CD4-positive, alpha-beta T cell treated with Interleukin-2 at 100 ng/mL for 4 hours (primary cell): Measurements from ENCODE around the gene CYP19A1.
"Not testable (repeated sequence)": the region's sequence is repeated elsewhere in the genome, so short reads cannot be mapped to it uniquely, and the experiment has no call there.

Experiments
- DNase-seq: peaks from one replicate; pipeline ENCODE4 v3.0.0-alpha.2; 2020; ENCODE audit warnings: low spot score

Gene CYP19A1

GRCh38 chr15:51261113-51261512 lies 77.3 kb downstream of the CYP19A1 start:
- DNase-seq, result not testable (repeated sequence)

- DNase-seq, result no peak
Measured at GRCh38 chr15:51260202-51260601, 78.2 kb downstream of the CYP19A1 start.

GRCh38 chr15:51255533-51255932 lies 82.9 kb downstream of the CYP19A1 start:
- no peak for DNase-seq

- DNase-seq, result no peak
Measured at GRCh38 chr15:51253366-51253765, 85.0 kb downstream of the CYP19A1 start.

GRCh38 chr15:51252671-51253070 lies 85.7 kb downstream of the CYP19A1 start:
- DNase-seq, result no peak

GRCh38 chr15:51251556-51251955 lies 86.8 kb downstream of the CYP19A1 start:
- DNase-seq, result no peak

- no peak for DNase-seq
Measured at GRCh38 chr15:51250217-51251011, 88.0 kb downstream of the CYP19A1 start.

GRCh38 chr15:51245628-51246027 lies 92.8 kb downstream of the CYP19A1 start:
- no peak for DNase-seq

GRCh38 chr15:51244423-51244869 lies 94.0 kb downstream of the CYP19A1 start:
- no peak for DNase-seq

- DNase-seq, result no peak
Measured at GRCh38 chr15:51243774-51244173, 94.6 kb downstream of the CYP19A1 start.

- no peak for DNase-seq
Measured at GRCh38 chr15:51240066-51240465, 98.3 kb downstream of the CYP19A1 start.

- DNase-seq, result no peak
Measured at GRCh38 chr15:51237816-51238215, 100.6 kb downstream of the CYP19A1 start.

GRCh38 chr15:51234176-51234927 lies 104.0 kb downstream of the CYP19A1 start:
- no peak for DNase-seq

GRCh38 chr15:51232581-51232980 lies 105.8 kb downstream of the CYP19A1 start:
- no peak for DNase-seq

GRCh38 chr15:51229907-51230330 lies 108.5 kb downstream of the CYP19A1 start:
- DNase-seq, result no peak

GRCh38 chr15:51227940-51228732 lies 110.3 kb downstream of the CYP19A1 start:
- peak; percentile 1 for DNase-seq

- DNase-seq, result no peak
Measured at GRCh38 chr15:51226576-51227210, 111.7 kb downstream of the CYP19A1 start.

- DNase-seq, result no peak
Measured at GRCh38 chr15:51224428-51224827, 114.0 kb downstream of the CYP19A1 start.

- DNase-seq, result no peak
Measured at GRCh38 chr15:51223771-51224229, 114.6 kb downstream of the CYP19A1 start.

- no peak for DNase-seq
Measured at GRCh38 chr15:51218299-51218938, 120.0 kb downstream of the CYP19A1 start.

- no peak for DNase-seq
Measured at GRCh38 chr15:51212909-51213308, 125.5 kb downstream of the CYP19A1 start.
